OCI-LY3 (cell line): ENCODE results near the gene DNAJC22.

Source experiments
- EZH2phosphoT487 ChIP-seq: fragments of 200-600 bp; shearing (Covaris generic); IDR thresholded peaks from 2 replicates; pipeline ENCODE4 v1.6.1; 2018; ENCODE audit warnings: antibody characterized with exemption, mixed run types, low read depth
- TF ChIP-seq, protein P1 (sequence below): fragments of 200-600, 300-600 bp; sonication (generic); IDR thresholded peaks from 2 replicates; pipeline ENCODE4 v1.5.1; 2014; ENCODE audit warnings: antibody characterized with exemption, low read length, low read depth

DNA sequence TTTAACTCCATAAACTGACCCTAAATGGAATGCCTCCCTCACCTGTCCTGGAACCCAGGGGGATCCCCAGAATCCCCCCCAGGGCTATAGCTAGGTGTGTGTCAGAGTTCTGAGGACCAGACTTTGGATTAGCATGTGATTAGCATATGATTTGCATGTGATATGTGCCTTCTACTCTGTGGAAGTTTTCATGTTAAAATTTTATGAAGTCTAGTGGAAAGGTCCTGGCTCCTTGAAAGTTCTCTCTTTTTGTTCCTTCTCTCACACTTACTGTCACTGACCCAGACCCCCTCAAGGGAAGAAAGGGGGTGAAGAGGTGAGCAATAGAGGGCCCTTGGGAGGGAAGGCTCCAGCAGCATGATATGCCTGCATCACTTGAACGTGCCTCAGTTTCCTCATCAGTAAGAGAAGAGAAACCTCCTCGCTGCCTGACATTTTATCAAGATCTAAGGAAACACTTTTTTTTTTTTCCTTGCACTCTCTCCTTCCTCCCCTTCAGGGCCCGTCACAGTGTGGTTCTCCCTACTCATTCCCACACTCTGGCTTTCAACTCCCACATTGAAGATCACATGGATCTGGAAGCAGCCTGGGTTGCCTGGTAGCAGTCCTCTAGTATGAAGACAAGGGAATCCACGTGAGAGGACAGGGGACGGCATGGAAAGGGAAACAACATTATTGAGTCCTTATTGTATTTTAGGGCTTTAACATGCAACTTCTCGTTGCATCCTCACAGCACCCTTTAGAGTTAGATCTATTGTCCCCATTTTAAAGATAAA, 6.4 kb upstream of the DNAJC22 start:
- TF ChIP-seq, protein P1, sequence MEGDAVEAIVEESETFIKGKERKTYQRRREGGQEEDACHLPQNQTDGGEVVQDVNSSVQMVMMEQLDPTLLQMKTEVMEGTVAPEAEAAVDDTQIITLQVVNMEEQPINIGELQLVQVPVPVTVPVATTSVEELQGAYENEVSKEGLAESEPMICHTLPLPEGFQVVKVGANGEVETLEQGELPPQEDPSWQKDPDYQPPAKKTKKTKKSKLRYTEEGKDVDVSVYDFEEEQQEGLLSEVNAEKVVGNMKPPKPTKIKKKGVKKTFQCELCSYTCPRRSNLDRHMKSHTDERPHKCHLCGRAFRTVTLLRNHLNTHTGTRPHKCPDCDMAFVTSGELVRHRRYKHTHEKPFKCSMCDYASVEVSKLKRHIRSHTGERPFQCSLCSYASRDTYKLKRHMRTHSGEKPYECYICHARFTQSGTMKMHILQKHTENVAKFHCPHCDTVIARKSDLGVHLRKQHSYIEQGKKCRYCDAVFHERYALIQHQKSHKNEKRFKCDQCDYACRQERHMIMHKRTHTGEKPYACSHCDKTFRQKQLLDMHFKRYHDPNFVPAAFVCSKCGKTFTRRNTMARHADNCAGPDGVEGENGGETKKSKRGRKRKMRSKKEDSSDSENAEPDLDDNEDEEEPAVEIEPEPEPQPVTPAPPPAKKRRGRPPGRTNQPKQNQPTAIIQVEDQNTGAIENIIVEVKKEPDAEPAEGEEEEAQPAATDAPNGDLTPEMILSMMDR = no peak
- TF ChIP-seq EZH2phosphoT487 = no peak
